Activated CD4-positive, alpha-beta T cell treated with anti-CD3 and anti-CD28 coated beads for 36 hours (primary cell): Measurements from ENCODE around the gene TENM3. TPM values are rescaled to one million over a fixed set of nuclear protein-coding genes. Genes with fewer than 3 reads are reported as not detected.

ENCODE experiments used
- ATAC-seq: fragments of 200-7000 bp; cut with Tn5 transposase; one replicate; pipeline ENCODE4 v1.10.0; 2021; ENCODE audit warnings: mild to moderate bottlenecking, moderate library complexity
- CTCF ChIA-PET: fragments of 350-600 bp; sonication (Branson Sonifier 250); formaldehyde crosslinking; loops from one replicate; lab custom pipeline; 2021; ENCODE audit warnings: antibody characterized with exemption; lab: Charles Lee
- POLR2A ChIA-PET: fragments of 350-600 bp; sonication (Branson Sonifier 250); formaldehyde crosslinking; loops from one replicate; lab custom pipeline; 2021; ENCODE audit warnings: antibody characterized with exemption, inconsistent platforms; lab: Charles Lee
- DNase-seq: peaks from one replicate; pipeline ENCODE4 v3.0.0-alpha.2; 2020
- H3K27ac Mint-ChIP-seq: one replicate; pipeline ENCODE4 v1.8.0; 2021; ENCODE audit warnings: mixed read lengths
- H3K27me3 Mint-ChIP-seq: one replicate; pipeline ENCODE4 v1.8.0; 2021; ENCODE audit warnings: mixed read lengths
- H3K36me3 Mint-ChIP-seq: one replicate; pipeline ENCODE4 v1.8.0; 2021; ENCODE audit warnings: low read depth, mixed read lengths
- H3K4me1 Mint-ChIP-seq: one replicate; pipeline ENCODE4 v1.8.0; 2021; ENCODE audit warnings: mixed read lengths
- H3K4me3 Mint-ChIP-seq: one replicate; pipeline ENCODE4 v1.8.0; 2021; ENCODE audit warnings: mild to moderate bottlenecking, moderate library complexity, mixed read lengths
- H3K9me3 Mint-ChIP-seq: one replicate; pipeline ENCODE4 v1.8.0; 2021; ENCODE audit warnings: low read depth, mixed read lengths
- intact Hi-C, 2 experiments: fragments of 100-400 bp; cut with DNase I in 1 of 2; cut with micrococcal nuclease in 1 of 2; formaldehyde crosslinking; loops; one replicate each; pipeline versions ENCODE4 v1.14.2 to v1.15.1; 2022 to 2024; cut with DNase I, micrococcal nuclease
- total RNA-seq, 2 experiments: library from RNA; stranded (reverse); gene quantifications; one replicate each; pipeline ENCODE4 v1.2.3, GENCODE V29; 2021

TENM3 gene
- total RNA-seq, 2 experiments from 2014 or later = not detected

GRCh38 chr4:182694551-182694950 lies 451.3 kb downstream of the TENM3 start:
- Mint-ChIP-seq H3K4me3 (no peak overlapping the region), H3K4me1 (no peaks in the 10 kb centered on the region), H3K27ac (no peak overlapping the region), H3K9me3 (no peaks in the 10 kb centered on the region), H3K36me3 (no peaks in the 10 kb centered on the region), H3K27me3 (peaks cover 2% of the 10 kb centered on the region)
- CTCF ChIA-PET = interaction anchor here (0.7 kb wide), 1 partner anchor 1146 kb away, joined by 5 read pairs; no protein-coding TSS in a partner anchor
- POLR2A ChIA-PET = no interaction called here
- intact Hi-C loops = no loop called here
- DNase-seq = no peak
- ATAC-seq = no peak

DNA sequence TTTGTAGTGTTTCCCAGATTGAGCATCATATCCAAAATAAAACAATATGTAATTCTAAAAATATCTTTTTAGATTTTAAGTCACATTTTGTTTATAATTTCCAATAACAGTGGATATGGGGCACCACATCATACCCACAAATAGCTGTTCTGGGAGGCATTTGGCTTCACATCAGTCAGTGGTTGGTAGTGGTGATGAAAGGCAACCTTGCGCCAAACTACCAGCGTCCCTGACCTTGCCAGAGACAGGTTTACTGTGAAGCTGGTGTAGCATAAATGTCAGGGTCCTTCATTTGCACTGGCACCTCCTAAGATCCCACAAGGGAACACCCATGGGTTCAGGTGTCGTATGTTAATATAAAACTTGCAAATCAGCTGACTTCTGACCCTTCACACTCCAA lies 451.8 kb downstream of the TENM3 start:
- Mint-ChIP-seq H3K4me1 (no peaks in the 10 kb centered on the region), H3K9me3 (no peaks in the 10 kb centered on the region), H3K27ac (no peak overlapping the region), H3K36me3 (no peaks in the 10 kb centered on the region), H3K27me3 (peaks cover 2% of the 10 kb centered on the region), H3K4me3 (no peak overlapping the region)
- intact Hi-C loops = no loop called here
- POLR2A ChIA-PET = no interaction called here
- DNase-seq = no peak
- CTCF ChIA-PET = interaction anchor here (0.7 kb wide), 1 partner anchor 1146 kb away, joined by 5 read pairs; no protein-coding TSS in a partner anchor
- no peak for ATAC-seq

DNA sequence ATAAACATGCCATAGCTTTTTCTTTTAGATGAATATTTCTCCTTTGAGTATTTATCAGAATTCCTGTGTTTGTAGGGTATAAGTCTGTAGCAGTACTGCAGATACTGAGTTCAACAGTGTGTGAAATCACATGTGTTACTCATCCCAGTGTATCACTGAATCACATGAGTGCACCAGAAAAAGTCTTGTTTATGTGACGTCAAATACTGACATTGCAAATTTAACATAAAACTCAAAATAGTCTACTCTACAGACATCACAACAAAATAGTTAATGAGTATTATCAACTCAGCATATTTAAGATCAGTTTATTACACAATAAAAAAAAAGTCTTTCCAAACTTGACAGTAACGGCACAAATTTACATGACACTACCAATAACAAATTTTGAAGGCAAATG lies 452.6 kb downstream of the TENM3 start:
- H3K9me3 Mint-ChIP-seq = no peaks in the 10 kb centered on the region
- H3K4me3 Mint-ChIP-seq = no peak overlapping the region
- intact Hi-C loops = no loop called here
- DNase-seq (no peak), ATAC-seq (no peak)
- POLR2A ChIA-PET = no interaction called here
- H3K27ac Mint-ChIP-seq = no peak overlapping the region
- H3K27me3 Mint-ChIP-seq = peaks cover 2% of the 10 kb centered on the region
- CTCF ChIA-PET = no interaction called here
- H3K4me1 Mint-ChIP-seq = no peaks in the 10 kb centered on the region
- H3K36me3 Mint-ChIP-seq = no peaks in the 10 kb centered on the region

- ATAC-seq (no peak), DNase-seq (no peak)
- H3K36me3 Mint-ChIP-seq = no peaks in the 10 kb centered on the region
- peaks cover 2% of the 10 kb centered on the region for H3K27me3 Mint-ChIP-seq
- no peak overlapping the region for H3K27ac Mint-ChIP-seq
- no peaks in the 10 kb centered on the region for H3K9me3 Mint-ChIP-seq
- no peaks in the 10 kb centered on the region for H3K4me1 Mint-ChIP-seq
- intact Hi-C loops = no loop called here
- CTCF ChIA-PET = no interaction called here
- POLR2A ChIA-PET = no interaction called here
- no peak overlapping the region for H3K4me3 Mint-ChIP-seq
Observed at GRCh38 chr4:182697094-182697493, 453.9 kb downstream of the TENM3 start.

GRCh38 chr4:182698212-182698611 lies 455.0 kb downstream of the TENM3 start:
- ATAC-seq = no peak
- Mint-ChIP-seq H3K27me3 (peaks cover 2% of the 10 kb centered on the region), H3K36me3 (no peaks in the 10 kb centered on the region), H3K4me3 (no peak overlapping the region), H3K4me1 (no peaks in the 10 kb centered on the region), H3K27ac (no peak overlapping the region), H3K9me3 (no peaks in the 10 kb centered on the region)
- ChIA-PET CTCF (no interaction called here), POLR2A (no interaction called here)
- DNase-seq = no peak
- intact Hi-C loops = no loop called here

- no peaks in the 10 kb centered on the region for H3K9me3 Mint-ChIP-seq
- ChIA-PET POLR2A (no interaction called here), CTCF (no interaction called here)
- no peak overlapping the region for H3K4me3 Mint-ChIP-seq
- ATAC-seq (no peak), DNase-seq (no peak)
- H3K27me3 Mint-ChIP-seq = peaks cover 2% of the 10 kb centered on the region
- no peaks in the 10 kb centered on the region for H3K4me1 Mint-ChIP-seq
- no peak overlapping the region for H3K27ac Mint-ChIP-seq
- no peaks in the 10 kb centered on the region for H3K36me3 Mint-ChIP-seq
- intact Hi-C loops = no loop called here
Observed at GRCh38 chr4:182699201-182699600, 456.0 kb downstream of the TENM3 start.

DNA sequence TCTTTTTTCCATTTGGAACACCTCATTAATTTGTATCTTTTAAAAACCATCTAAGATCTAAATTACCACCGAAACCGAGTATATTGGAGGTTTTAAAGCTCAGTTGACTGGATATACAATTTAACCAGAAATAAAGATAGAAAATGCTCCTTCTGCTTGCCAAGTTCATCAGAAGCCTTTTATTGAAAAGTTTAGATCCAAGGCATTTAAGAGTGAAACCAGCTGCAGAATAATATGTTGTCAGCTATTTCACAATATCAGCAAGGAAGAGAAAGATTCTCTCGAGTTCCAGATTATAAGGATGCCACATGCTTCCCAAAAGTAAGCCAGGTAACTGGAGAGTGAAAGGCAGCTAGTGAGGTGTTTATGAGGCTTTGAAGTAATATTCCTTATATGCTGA lies 456.6 kb downstream of the TENM3 start:
- Mint-ChIP-seq H3K4me3 (no peak overlapping the region), H3K9me3 (no peaks in the 10 kb centered on the region), H3K27me3 (no peaks in the 10 kb centered on the region), H3K4me1 (no peaks in the 10 kb centered on the region), H3K27ac (no peak overlapping the region), H3K36me3 (no peaks in the 10 kb centered on the region)
- ATAC-seq (no peak), DNase-seq (no peak)
- ChIA-PET POLR2A (no interaction called here), CTCF (no interaction called here)
- intact Hi-C loops = no loop called here

DNA sequence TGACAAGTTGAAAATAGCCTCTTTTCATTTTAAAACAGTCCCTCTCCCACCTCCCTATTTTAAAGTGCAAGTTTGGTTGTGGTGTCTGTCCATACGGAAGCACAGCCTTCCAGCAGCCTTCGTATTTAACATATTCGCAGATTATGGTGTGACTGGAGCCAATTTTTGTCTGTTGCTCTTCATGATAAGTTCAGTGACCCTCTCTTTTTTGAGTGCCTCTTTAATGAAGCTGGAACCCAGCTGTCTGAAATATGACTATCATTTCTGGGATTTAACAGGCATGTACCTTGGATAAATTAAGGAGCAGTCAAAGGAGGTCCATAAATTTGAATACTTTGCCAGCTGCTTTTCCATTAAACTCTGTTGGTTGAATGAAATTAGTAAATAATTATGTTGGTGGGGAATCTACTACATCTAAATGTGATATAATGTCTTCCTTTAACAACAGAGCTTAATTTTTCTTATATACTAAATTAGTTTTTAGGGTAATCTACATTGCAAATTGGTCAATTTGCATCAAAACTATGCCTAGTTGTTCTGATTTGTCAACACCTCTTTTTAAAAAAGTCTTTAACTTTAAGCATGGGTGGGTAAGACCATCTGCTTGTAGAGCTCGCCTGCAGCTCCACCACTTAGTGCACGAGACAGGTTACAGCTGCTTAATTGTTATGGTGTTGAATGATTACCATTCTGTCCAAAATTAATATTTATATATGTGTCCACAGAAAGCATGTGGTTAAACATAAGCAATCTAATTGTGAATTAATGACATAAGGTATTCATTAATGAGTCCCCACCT lies 457.4 kb downstream of the TENM3 start:
- Mint-ChIP-seq H3K4me3 (no peak overlapping the region), H3K27me3 (peaks cover 5% of the 10 kb centered on the region), H3K36me3 (no peaks in the 10 kb centered on the region), H3K27ac (no peak overlapping the region), H3K4me1 (no peaks in the 10 kb centered on the region), H3K9me3 (no peaks in the 10 kb centered on the region)
- POLR2A ChIA-PET = no interaction called here
- DNase-seq (no peak), ATAC-seq (no peak)
- CTCF ChIA-PET = interaction anchor here (0.5 kb wide), 1 partner anchor 81 kb away, joined by 3 read pairs; no protein-coding TSS in a partner anchor
- intact Hi-C loops = no loop called here

- H3K4me1 Mint-ChIP-seq = no peaks in the 10 kb centered on the region
- ATAC-seq = no peak
- ChIA-PET POLR2A (no interaction called here), CTCF (no interaction called here)
- peaks cover 8% of the 10 kb centered on the region for H3K27me3 Mint-ChIP-seq
- intact Hi-C loops = no loop called here
- no peaks in the 10 kb centered on the region for H3K9me3 Mint-ChIP-seq
- H3K27ac Mint-ChIP-seq = no peak overlapping the region
- no peak for DNase-seq
- H3K4me3 Mint-ChIP-seq = no peak overlapping the region
- H3K36me3 Mint-ChIP-seq = no peaks in the 10 kb centered on the region
Observed at GRCh38 chr4:182704077-182704476, 460.9 kb downstream of the TENM3 start.

DNA sequence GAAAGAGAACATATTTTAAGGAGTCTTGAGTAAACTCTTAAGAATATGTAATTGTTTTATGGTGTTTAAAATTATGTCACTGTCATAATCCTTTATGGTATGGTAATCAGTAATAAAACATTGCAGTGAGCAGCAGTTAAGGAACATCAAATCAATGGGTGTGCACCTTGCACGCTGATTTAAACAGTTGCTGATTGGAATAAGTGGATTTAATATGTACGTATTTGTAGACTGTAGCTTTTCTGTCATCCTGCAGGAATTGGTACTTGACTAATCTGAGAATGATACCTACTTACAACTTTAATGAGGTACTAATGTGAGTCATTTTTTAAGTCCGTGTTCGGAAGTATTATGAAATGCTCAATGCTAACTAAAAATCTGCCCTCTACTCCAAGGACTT lies 461.7 kb downstream of the TENM3 start:
- ATAC-seq = no peak
- Mint-ChIP-seq H3K36me3 (no peaks in the 10 kb centered on the region), H3K27ac (no peak overlapping the region), H3K27me3 (peaks cover 8% of the 10 kb centered on the region), H3K4me1 (no peaks in the 10 kb centered on the region), H3K9me3 (no peaks in the 10 kb centered on the region), H3K4me3 (no peak overlapping the region)
- ChIA-PET POLR2A (no interaction called here), CTCF (no interaction called here)
- no peak for DNase-seq
- intact Hi-C loops = no loop called here

GRCh38 chr4:182705389-182705788 lies 462.2 kb downstream of the TENM3 start:
- Mint-ChIP-seq H3K27ac (no peak overlapping the region), H3K4me3 (no peak overlapping the region), H3K36me3 (no peaks in the 10 kb centered on the region), H3K27me3 (peaks cover 8% of the 10 kb centered on the region), H3K4me1 (no peaks in the 10 kb centered on the region), H3K9me3 (no peaks in the 10 kb centered on the region)
- ChIA-PET POLR2A (no interaction called here), CTCF (no interaction called here)
- no peak for DNase-seq
- no peak for ATAC-seq
- intact Hi-C loops = no loop called here

DNA sequence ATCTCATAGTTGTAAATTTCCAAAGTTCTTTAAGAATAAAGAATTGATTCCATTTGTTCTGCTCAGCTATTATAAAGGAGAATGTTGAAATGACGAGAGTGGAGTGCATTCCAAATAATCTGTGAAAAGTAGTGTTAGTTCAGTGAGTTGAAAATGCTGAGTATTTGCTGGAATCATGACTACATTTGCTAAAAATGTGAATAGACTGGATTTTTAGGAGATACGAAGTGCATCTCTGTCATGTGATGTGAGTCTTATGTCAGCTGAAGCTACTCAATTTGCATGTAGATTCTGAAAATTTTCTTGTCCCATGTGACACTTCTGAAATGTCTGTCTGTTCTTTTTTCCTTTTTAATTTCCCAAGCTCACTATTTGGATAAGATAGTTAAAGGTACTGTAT lies 468.0 kb downstream of the TENM3 start:
- POLR2A ChIA-PET = no interaction called here
- no peaks in the 10 kb centered on the region for H3K4me1 Mint-ChIP-seq
- no peak overlapping the region for H3K4me3 Mint-ChIP-seq
- no peak for DNase-seq
- no peaks in the 10 kb centered on the region for H3K36me3 Mint-ChIP-seq
- peaks cover 2% of the 10 kb centered on the region for H3K27me3 Mint-ChIP-seq
- H3K9me3 Mint-ChIP-seq = no peaks in the 10 kb centered on the region
- no peak for ATAC-seq
- intact Hi-C loops = no loop called here
- CTCF ChIA-PET = no interaction called here
- no peak overlapping the region for H3K27ac Mint-ChIP-seq
